ENCODE data around the gene PCDHGA1.

PCDHGA1 gene

DNA sequence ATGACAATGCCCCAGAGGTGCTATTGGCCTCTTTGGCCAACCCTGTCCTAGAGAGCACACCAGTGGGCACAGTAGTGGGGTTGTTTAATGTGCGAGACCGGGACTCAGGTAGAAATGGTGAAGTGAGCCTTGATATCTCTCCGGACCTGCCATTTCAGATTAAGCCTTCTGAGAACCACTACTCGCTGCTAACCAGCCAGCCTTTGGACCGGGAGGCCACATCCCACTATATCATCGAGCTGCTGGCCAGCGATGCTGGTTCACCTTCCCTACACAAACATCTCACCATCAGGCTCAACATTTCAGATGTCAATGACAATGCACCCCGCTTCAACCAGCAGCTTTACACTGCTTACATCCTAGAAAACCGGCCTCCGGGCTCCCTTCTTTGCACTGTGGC, 160.0 kb downstream of the PCDHGA1 start:
- no peak overlapping the region for H3K4me3 ChIP-seq (ENCODE audit: low read depth, low read length)
- no peak for TF ChIP-seq CTCF (IDR thresholded peaks at IDR 0.05; ENCODE audit: borderline replicate concordance, insufficient read depth, low read depth, low read length)

- H3K4me3 ChIP-seq (ENCODE audit: low read depth, low read length): no peak overlapping the region
- no peak for TF ChIP-seq CTCF (IDR thresholded peaks at IDR 0.05; ENCODE audit: borderline replicate concordance, insufficient read depth, low read depth, low read length)
Observed at GRCh38 chr5:141490771-141491170, 160.5 kb downstream of the PCDHGA1 start.

DNA sequence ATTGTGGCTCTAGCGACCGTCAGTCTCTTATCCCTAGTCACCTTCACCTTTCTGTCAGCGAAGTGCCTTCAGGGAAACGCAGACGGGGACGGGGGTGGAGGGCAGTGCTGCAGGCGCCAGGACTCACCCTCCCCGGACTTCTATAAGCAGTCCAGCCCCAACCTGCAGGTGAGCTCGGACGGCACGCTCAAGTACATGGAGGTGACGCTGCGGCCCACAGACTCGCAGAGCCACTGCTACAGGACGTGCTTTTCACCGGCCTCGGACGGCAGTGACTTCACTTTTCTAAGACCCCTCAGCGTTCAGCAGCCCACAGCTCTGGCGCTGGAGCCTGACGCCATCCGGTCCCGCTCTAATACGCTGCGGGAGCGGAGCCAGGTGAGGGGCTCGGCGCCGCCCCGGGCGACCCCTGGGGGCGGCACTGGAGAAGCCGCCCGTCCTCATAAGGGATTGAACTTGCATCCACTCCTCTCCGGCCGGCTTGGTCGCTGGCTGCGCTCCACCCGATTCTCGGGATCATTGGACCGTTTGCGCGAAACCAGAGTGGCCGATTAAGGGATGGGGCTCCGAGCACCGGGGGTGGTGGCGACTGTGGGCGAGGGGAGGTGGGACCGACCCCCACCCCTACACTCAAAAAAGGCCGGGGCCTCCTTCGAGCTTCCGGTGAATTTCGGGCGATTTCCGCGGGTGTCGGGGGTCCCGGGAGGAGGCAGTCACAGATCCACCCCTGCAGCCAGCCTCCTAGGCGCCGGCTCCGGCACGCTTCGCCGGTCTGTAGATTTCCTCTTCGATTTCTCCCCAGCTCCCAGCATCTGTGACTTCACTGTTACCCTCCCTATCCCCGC, 161.2 kb downstream of the PCDHGA1 start:
- TF ChIP-seq CTCF (IDR thresholded peaks at IDR 0.05; ENCODE audit: borderline replicate concordance, insufficient read depth, low read depth, low read length): no peak
- H3K4me3 ChIP-seq (ENCODE audit: low read depth, low read length): peak overlapping the region; percentile 6

GRCh38 chr5:141492168-141492885, 162.0 kb downstream of the PCDHGA1 start:
- no peak for TF ChIP-seq CTCF (IDR thresholded peaks at IDR 0.05; ENCODE audit: borderline replicate concordance, insufficient read depth, low read depth, low read length)
- peak overlapping the region; percentile 6 for H3K4me3 ChIP-seq (ENCODE audit: low read depth, low read length)

- no peak overlapping the region for H3K4me3 ChIP-seq (ENCODE audit: low read depth, low read length)
- no peak for TF ChIP-seq CTCF (IDR thresholded peaks at IDR 0.05; ENCODE audit: borderline replicate concordance, insufficient read depth, low read depth, low read length)
Observed at GRCh38 chr5:141493500-141494422, 163.4 kb downstream of the PCDHGA1 start.

DNA sequence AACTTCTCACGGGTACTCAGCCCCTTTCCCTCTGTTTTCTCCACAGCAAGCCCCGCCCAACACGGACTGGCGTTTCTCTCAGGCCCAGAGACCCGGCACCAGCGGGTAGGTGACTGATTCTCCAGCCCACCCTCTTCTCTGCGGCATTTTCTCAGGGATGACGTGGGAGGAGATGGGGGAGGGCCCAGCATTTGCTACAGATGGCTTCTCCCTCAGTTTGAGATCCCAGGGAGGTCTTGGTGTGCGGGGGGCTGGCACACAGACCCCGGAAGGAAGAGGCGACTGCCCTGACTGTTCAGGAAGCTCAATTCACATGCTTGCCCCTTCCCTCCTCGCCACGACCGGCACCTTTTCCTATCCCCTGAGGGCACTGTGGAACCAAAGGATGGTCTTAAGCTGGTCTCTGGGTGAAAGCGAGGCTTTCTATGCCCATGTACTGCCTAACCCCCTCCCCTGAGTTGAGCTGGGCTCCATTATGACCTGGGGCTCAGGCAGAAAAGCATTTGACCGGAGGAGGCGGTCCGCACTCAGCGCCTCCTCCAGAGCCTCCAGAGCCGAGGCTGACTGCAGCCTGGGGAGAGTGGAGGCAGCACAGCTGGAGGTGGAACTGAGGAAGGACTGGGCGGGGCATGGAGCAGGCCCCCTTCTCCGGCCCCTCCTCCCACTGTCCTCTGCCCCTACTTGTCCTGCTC, 164.6 kb downstream of the PCDHGA1 start:
- no peak overlapping the region for H3K4me3 ChIP-seq (ENCODE audit: low read depth, low read length)

More for the DNA sequence above, 164.6 kb downstream of the PCDHGA1 start:
- no peak for TF ChIP-seq CTCF (IDR thresholded peaks at IDR 0.05; ENCODE audit: borderline replicate concordance, insufficient read depth, low read depth, low read length)

All from GM12875 (cell line).